ENCODE results near the gene KCNJ11. TPM values are rescaled to one million over a fixed set of nuclear protein-coding genes. Genes with fewer than 3 reads are reported as not detected.

The KCNJ11 gene
- total RNA-seq, 2 donors from 2014 or later, result 0.32 TPM; not detected in 1

DNA sequence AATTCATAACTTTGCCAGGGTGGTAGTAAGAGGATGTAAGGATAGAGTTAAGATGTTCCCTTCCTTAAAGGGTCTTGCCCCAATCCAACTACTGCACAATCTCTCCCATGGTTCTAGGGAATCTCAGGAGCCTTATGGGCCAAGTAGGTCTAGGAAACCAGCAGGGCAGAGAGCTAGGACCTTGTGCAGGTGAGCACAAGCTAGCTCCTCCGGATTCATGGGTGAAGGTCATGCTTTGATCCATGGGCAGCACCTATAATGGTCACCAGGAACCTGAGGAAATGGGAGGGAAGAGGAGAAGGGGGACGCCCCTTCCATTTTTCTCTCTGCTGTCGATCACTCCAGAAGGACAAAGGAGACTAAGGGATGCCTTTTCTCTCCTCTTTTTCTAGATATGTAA is 16.8 kb downstream of the KCNJ11 start:
- no peak overlapping the region for H3K27ac Mint-ChIP-seq

DNA sequence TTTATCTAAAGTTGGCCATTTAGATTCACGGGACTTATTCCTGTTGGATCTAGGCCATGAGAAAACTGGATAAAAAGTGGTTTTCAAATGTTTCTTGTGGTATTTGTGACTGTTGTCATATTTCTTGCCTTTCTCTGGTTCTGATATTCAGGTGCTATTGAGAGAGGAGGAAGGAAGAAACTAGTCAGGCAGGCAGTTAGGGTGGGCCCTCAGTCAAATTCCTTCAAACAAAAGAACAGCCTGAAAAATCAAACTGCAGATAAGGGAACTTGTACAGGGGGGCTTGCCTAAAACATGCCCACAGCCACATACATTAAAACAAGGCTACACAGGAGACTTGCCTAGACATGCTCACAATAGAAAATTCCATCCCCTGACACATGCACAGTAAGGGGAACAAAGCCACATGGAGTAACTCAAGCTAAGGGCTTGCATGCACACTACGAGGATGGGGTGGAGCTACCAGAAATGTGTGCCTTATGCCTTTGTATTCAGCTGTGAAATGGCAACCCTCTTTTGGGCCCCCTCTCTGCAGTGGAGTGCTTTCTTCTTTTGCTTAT is 18.7 kb downstream of the KCNJ11 start:
- Mint-ChIP-seq H3K27ac (no peak overlapping the region), H3K9me3 (peaks cover 30% of the 10 kb centered on the region), H3K27me3 (no peaks in the 10 kb centered on the region), H3K4me1 (no peaks in the 10 kb centered on the region), H3K4me3 (no peak overlapping the region), H3K36me3 (ENCODE audit: low read depth) (peaks cover 56% of the 10 kb centered on the region)
- ATAC-seq (replicated peaks), result no peak

More for the DNA sequence above, 16.8 kb downstream of the KCNJ11 start:
- Mint-ChIP-seq H3K4me3 (no peak overlapping the region), H3K4me1 (no peaks in the 10 kb centered on the region), H3K9me3 (peaks cover 30% of the 10 kb centered on the region), H3K36me3 (ENCODE audit: low read depth) (peaks cover 56% of the 10 kb centered on the region), H3K27me3 (no peaks in the 10 kb centered on the region)
- no peak for ATAC-seq (replicated peaks)

DNA sequence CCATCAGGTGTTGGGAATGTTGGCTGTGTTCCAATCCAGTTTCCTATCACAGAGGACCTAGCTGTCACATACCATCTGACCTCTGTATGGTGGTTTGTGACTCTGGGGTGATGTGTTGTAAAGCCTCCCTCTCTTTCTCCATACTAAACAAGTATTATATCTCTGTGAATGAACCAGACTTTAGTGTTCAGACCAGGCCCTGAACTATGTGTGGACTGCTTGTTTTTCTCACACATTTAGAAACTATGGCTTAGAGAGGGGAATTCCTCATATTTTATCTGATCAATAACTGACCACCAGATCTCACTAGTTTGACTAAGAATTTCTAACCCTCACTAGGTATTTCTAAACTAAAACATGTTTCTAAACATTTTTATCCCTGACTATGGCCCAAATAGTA is 19.4 kb downstream of the KCNJ11 start:
- H3K36me3 Mint-ChIP-seq (ENCODE audit: low read depth), result peaks cover 56% of the 10 kb centered on the region
- no peak for ATAC-seq (replicated peaks)
- peaks cover 30% of the 10 kb centered on the region for H3K9me3 Mint-ChIP-seq
- H3K27me3 Mint-ChIP-seq, result no peaks in the 10 kb centered on the region
- H3K4me1 Mint-ChIP-seq, result no peaks in the 10 kb centered on the region
- H3K27ac Mint-ChIP-seq, result no peak overlapping the region
- H3K4me3 Mint-ChIP-seq, result no peak overlapping the region

DNA sequence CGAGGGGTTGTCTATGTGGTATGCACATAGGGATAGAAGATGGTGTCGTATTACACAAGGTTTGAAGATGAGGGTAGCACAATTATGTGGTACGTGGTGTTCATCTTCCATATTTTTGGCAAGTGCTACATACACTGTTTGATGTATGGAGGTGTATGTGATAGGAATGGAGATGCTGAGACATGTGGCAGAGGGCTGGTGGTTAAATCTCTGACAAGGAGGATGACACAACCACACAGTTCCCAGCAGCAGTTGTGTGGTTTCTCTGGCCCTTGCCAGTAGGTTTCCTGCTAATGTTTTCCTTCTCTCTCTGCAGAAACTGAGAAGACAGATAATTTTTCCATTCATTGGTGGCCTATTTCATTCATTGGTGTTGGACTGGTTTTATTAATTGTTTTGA is 19.9 kb downstream of the KCNJ11 start:
- H3K4me3 Mint-ChIP-seq, result no peak overlapping the region
- H3K36me3 Mint-ChIP-seq (ENCODE audit: low read depth), result peaks cover 56% of the 10 kb centered on the region
- H3K27me3 Mint-ChIP-seq, result no peaks in the 10 kb centered on the region
- H3K27ac Mint-ChIP-seq, result no peak overlapping the region
- ATAC-seq (replicated peaks), result peak; percentile 63
- peaks cover 30% of the 10 kb centered on the region for H3K9me3 Mint-ChIP-seq
- H3K4me1 Mint-ChIP-seq, result no peaks in the 10 kb centered on the region

DNA sequence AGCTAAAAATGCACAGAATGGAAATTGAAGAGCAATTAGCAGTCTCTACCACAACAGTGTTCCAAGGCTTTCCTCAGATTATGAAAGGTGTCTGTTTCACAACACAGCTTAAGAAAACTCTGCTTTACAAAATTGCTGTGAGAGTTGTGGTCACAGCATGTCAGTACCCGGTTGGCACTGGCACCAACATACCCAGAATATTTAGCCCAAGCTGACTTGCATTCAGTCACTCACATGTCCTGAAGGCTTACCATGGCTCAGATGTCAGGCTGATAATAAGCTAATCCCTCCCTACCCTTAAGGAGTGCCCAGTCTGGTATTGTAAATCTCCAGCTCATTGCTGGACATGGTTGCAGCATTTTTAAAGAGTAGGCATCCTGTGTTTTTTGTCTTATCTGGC is 22.0 kb downstream of the KCNJ11 start:
- H3K27me3 Mint-ChIP-seq, result no peaks in the 10 kb centered on the region
- peaks cover 20% of the 10 kb centered on the region for H3K9me3 Mint-ChIP-seq
- peaks cover 43% of the 10 kb centered on the region for H3K36me3 Mint-ChIP-seq (ENCODE audit: low read depth)
- ATAC-seq (replicated peaks), result no peak
- no peak overlapping the region for H3K4me3 Mint-ChIP-seq
- no peaks in the 10 kb centered on the region for H3K4me1 Mint-ChIP-seq
- no peak overlapping the region for H3K27ac Mint-ChIP-seq

DNA sequence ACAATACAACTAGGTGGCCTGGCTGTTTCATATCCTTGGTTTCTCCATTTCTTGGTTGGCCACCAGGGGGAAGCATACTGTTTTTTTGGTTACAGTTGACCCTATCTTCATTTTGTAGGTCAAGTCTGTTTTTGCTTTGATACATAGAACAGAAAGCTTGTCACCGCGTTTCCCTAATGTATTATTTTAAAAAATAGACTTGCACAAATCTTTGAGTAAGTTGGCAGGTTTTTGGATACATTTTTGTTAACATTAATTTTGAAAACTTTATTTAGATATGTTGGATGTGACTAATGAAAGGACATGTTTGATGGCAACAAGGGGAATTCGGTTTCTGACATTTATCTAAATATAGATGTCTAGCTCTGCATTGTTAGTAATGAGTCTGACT is 33.9 kb downstream of the KCNJ11 start:
- H3K36me3 Mint-ChIP-seq (ENCODE audit: low read depth), result no peaks in the 10 kb centered on the region
- peak; percentile 40 for ATAC-seq (replicated peaks)
- H3K4me1 Mint-ChIP-seq, result peaks cover 26% of the 10 kb centered on the region
- H3K27me3 Mint-ChIP-seq, result no peaks in the 10 kb centered on the region
- H3K27ac Mint-ChIP-seq, result peak overlapping the region; percentile 69
- H3K9me3 Mint-ChIP-seq, result no peaks in the 10 kb centered on the region
- H3K4me3 Mint-ChIP-seq, result peak overlapping the region; percentile 95

DNA sequence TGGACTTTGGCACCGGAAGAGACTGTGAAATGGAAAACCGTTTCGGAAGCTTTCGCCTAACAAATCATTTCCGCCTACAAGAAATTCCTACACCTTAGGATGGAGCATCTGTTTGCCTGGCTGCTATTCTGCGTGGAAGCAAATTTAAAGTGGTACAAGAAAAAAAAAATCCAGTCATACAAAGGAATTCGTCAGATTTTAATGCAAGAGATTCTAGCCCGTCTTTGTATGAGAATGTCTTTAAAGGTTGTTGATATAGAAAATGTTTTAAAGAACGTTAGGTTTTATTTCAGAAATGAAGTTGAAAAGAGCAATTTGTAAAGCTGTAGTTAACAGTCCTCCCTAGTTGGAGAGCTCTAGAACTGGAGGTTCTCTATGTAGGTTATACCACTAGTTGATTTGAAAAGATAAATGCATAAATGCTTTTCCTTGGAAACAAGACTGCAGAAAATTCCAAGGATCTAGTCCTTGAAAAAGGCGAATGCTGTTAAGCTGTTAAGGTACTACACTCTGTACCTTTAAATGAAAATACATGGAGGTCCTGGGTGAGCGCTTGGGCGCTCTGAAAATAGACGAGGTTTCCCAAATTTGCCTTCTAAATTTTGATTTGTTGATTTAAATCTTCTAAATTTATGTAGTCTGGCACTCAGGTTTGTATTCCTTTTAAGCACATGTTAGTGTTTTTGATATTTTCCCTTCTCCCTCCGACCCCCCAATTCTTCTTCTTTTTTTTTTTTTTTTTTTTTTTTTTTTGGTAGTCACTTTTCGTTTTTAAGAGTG is 34.4 kb downstream of the KCNJ11 start:
- Mint-ChIP-seq H3K27me3 (no peaks in the 10 kb centered on the region), H3K4me1 (peaks cover 26% of the 10 kb centered on the region), H3K4me3 (peak overlapping the region; percentile 95), H3K36me3 (ENCODE audit: low read depth) (no peaks in the 10 kb centered on the region), H3K9me3 (no peaks in the 10 kb centered on the region), H3K27ac (peak overlapping the region; percentile 69)
- no peak for ATAC-seq (replicated peaks)

DNA sequence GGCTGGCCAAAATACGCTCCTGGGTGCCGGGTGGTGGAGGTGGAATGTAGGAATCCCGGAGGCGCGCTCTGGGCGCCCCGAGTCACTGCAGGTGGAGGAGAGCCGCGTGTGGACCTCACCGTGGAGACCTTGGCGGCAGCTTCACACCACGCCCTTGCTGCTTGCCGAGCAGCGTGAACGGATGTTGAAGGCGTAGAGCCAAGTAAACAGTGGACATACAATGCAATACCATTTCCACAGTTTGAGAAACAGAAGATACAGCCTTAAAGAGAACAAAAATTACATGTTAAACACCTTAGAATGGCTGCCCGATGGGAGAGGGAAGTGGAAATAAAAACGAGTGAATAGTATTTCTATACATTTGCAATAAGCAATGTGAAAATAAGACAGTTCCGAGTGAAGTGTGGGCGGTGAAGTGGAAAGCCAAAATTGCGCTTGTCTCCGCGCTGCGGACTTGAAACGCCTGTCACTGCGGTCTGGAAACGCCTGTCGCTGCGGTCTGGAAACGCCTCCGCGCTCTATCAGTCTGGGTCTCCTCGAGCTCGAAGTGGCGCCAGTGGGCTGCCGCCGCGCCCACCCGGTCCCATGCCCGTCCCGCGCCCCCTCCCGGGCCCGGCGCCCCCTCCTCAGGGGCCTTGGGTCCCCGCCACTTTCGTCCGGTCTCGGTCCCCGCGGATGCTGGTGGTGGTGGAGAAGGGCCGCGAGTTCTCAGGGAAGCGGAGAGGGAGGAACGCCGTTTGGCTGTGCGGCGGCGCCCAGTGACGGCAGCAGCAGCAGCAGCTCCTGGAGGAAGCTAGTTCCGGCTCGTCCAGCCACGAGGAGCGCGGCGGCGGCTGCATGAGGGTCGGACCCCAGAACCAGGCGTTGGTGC is 35.3 kb downstream of the KCNJ11 start:
- Mint-ChIP-seq H3K27ac (peak overlapping the region; percentile 85), H3K27me3 (no peaks in the 10 kb centered on the region), H3K9me3 (no peaks in the 10 kb centered on the region), H3K36me3 (ENCODE audit: low read depth) (no peaks in the 10 kb centered on the region), H3K4me3 (peak overlapping the region; percentile 95), H3K4me1 (peaks cover 26% of the 10 kb centered on the region)
- peak; percentile 50 for ATAC-seq (replicated peaks)

DNA sequence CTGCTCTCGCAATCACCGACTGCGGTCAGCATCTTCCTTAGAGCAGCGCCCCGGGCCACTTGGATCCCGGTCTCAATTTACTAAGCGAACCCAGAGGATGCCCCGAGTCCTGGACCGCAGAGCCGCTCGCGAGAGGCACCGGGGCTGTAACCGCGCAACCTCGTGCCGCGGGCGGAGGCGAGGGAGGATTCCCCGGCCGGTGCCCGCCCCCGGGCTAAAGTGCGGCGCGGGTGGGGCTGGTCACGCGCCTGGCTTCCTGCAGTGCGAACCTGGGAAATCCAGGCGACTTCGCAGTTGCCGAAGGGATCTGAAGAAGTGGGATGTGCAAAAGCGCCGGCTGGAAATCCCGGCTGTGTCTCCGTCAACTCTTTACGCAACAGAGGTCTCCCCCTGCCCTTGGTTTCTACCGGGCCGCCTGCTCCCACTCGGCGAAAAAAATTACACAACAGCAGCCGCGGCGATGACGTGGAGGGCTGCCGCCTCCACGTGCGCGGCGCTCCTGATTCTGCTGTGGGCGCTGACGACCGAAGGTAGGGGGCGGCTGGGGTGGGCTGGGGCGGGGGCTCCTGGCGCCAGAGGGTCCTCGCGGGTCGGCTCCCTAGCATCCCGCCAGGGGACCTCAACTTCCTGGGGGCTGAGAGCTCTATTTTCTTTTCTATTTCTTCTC is 36.8 kb downstream of the KCNJ11 start, which contains the start of gene NCR3LG1:
NCR3LG1 (plus strand) TSS at position 291 of the 667 bp plus-strand sequence; CDS start at position 461, 170 bp downstream.
- H3K4me3 Mint-ChIP-seq, result peak within 1 kb of the TSS; percentile 95
- no peaks in the 10 kb centered on the region for H3K9me3 Mint-ChIP-seq
- H3K4me1 Mint-ChIP-seq, result peaks cover 26% of the 10 kb centered on the region
- H3K27ac Mint-ChIP-seq, result peak within 1 kb of the TSS; percentile 85
- no peaks in the 10 kb centered on the region for H3K27me3 Mint-ChIP-seq
- ATAC-seq (replicated peaks), result peak; percentile 51
- no peaks in the 10 kb centered on the region for H3K36me3 Mint-ChIP-seq (ENCODE audit: low read depth)

DNA sequence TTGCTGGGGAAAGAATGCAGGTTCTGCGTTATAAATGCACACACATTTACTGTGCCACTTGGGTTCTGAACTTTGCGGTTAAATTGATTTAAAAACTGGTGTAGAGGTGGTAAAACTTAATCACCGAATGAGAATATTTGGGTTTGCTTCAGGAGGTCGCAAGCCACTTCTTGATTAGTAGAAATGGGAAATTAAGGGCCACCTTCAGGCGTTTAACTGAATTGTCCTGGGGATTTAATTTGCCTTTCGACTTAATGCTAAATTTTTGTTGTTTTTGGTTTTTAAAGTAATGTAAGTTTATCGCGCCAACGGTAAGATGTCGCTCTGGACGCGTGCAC is 37.3 kb downstream of the KCNJ11 start:
- Mint-ChIP-seq H3K27ac (peak overlapping the region; percentile 15), H3K27me3 (no peaks in the 10 kb centered on the region), H3K4me1 (peaks cover 26% of the 10 kb centered on the region), H3K9me3 (no peaks in the 10 kb centered on the region), H3K36me3 (ENCODE audit: low read depth) (no peaks in the 10 kb centered on the region), H3K4me3 (peak overlapping the region; percentile 95)
- ATAC-seq (replicated peaks), result no peak

DNA sequence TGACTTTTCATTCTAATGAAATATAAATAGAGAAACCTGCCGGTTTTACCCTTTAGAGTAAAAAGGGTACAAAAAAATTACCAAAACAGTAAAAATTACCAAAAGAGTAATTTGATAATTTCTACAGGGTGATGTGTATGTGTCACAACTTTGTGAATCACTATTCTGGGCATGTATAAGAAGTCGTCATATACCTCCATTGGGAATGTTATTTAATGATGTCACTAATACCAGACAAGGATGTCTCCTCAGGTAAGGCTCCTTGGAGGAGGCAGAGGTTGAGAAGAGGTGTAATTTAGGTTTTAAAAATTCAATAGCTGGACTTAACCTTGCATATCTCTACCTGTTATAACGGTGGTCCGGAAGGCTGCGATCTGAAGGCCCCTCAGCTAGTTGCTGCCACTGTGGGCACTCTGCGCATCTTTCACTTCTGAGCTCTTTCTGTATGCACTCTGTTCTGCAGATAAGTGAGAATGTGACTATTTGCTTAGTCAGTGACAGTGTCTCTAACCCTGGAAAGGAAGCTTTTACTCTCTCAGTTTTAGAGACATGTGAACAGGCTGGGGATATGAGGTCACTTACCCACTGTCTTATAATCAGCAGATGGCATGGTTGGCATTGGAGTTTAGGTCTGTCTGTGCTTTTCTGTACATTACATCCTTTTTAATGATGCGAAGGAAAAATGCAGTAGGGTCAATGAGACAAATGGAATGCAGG is 37.8 kb downstream of the KCNJ11 start:
- H3K27ac Mint-ChIP-seq, result peak overlapping the region; percentile 15
- H3K4me3 Mint-ChIP-seq, result peak overlapping the region; percentile 95
- no peaks in the 10 kb centered on the region for H3K9me3 Mint-ChIP-seq
- H3K27me3 Mint-ChIP-seq, result no peaks in the 10 kb centered on the region
- peak; percentile 74 for ATAC-seq (replicated peaks)
- H3K36me3 Mint-ChIP-seq (ENCODE audit: low read depth), result no peaks in the 10 kb centered on the region
- peaks cover 26% of the 10 kb centered on the region for H3K4me1 Mint-ChIP-seq

DNA sequence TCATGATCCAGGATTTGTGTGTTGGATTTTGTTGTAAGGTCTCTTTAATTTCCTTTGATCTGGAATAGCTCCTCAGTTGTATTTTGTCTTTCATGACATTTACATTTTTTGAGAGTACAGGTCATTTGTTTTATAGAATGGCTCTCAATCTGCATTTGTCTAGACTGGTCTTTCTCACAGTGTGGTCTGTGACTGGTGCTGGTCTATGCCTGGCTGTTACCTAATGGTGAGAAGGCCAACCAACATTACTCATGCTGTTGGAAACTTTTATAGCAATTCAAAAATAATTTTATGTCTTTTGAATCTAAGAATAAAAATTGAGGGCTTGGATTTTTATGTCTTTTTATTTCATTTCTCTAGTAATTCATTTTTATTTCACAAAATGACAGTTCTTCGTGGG is 40.8 kb downstream of the KCNJ11 start:
- Mint-ChIP-seq H3K36me3 (ENCODE audit: low read depth) (no peaks in the 10 kb centered on the region), H3K9me3 (no peaks in the 10 kb centered on the region), H3K27me3 (no peaks in the 10 kb centered on the region), H3K4me1 (peaks cover 13% of the 10 kb centered on the region), H3K27ac (no peak overlapping the region), H3K4me3 (no peak overlapping the region)
- no peak for ATAC-seq (replicated peaks)

DNA sequence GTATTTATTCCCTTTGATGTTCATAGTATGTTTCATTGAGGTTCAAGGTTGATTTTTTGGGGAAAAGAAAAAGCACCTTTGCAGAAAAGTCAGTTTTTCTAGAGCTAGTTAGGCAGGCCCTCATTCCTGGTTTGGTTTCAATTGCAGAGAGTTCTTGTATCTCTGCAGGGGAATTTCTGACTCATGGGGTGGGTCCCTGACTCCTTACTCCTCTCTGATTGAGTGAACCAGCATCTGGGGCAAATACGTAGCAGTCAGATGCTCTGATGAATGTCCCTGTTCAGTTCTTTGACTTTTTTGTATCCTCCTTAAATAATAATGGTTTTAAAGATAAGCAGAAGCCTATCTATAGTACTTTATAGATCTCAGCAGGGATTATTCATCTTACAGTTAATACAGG is 44.6 kb downstream of the KCNJ11 start:
- peak; percentile 90 for ATAC-seq (replicated peaks)
- no peaks in the 10 kb centered on the region for H3K27me3 Mint-ChIP-seq
- no peaks in the 10 kb centered on the region for H3K4me1 Mint-ChIP-seq
- H3K4me3 Mint-ChIP-seq, result no peak overlapping the region
- no peaks in the 10 kb centered on the region for H3K36me3 Mint-ChIP-seq (ENCODE audit: low read depth)
- no peak overlapping the region for H3K27ac Mint-ChIP-seq
- H3K9me3 Mint-ChIP-seq, result no peaks in the 10 kb centered on the region

DNA sequence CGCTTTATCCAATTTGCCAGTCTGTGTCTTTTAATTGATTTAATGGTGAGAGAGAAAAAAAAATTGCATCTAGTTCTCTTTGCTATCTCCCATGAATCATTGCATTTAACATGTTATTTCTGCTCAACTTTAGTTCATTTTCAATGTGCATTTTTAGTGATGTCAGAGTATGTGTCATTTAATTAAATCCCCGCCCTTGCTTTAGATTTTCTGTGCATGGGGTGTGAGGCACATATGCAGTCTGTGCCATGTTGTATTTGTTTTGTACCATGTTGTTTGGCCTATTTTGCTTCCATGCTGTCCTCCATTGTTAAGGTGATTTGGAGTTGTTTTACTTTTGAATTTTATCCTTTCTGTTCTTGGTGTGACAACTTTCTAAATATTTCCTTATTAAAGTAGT is 45.2 kb downstream of the KCNJ11 start:
- no peaks in the 10 kb centered on the region for H3K9me3 Mint-ChIP-seq
- no peak overlapping the region for H3K27ac Mint-ChIP-seq
- H3K4me3 Mint-ChIP-seq, result no peak overlapping the region
- no peaks in the 10 kb centered on the region for H3K27me3 Mint-ChIP-seq
- no peak for ATAC-seq (replicated peaks)
- no peaks in the 10 kb centered on the region for H3K4me1 Mint-ChIP-seq
- no peaks in the 10 kb centered on the region for H3K36me3 Mint-ChIP-seq (ENCODE audit: low read depth)
